Limb (tissue), 2 donors: ENCODE results near the gene NACC1.

Experiments used
- DNase-seq, 2 donors: peaks; one replicate each; pipeline ENCODE4 v3.0.0-alpha.2; 2016; ENCODE audit errors: extremely low spot score in 2 of 2

NACC1 gene

DNA sequence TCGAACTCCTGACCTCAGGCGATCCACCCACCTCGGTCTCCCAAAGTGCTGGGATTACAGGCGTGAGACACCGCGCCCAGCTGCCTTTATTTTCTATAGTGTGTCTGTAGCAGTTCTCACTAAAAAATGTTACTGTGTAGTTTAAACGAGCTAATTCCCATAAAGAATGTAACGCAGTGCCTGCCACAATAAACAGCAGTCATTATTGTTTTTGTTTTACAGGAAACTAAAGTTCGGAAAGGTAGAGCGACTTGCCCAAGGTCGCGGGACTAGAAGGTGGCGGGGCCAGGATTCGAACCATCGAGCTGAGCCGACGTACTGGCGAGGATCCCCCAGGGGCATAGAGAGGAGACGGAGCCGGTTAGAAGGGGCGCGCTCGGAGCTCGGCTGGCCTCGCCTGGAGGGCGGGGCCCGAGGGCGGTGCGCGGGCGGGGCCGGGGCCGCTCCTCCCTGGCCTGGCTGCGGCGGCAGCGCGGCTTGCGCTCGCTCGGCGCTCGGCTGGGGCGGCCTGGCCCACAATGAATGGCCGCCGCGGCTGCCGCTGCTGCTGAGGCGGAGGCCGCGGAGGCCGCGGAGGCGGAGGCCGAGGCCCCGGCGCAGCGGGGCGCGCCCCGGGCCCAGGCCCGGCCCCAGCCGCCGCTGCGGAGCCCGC, at the start of gene NACC1:
TSS of gene NACC1 (plus strand) at position 493 of the 652 bp plus-strand sequence. CDS start 16,944 bp downstream, outside the sequence.
- DNase-seq = peak; percentile 93 to 95

DNA sequence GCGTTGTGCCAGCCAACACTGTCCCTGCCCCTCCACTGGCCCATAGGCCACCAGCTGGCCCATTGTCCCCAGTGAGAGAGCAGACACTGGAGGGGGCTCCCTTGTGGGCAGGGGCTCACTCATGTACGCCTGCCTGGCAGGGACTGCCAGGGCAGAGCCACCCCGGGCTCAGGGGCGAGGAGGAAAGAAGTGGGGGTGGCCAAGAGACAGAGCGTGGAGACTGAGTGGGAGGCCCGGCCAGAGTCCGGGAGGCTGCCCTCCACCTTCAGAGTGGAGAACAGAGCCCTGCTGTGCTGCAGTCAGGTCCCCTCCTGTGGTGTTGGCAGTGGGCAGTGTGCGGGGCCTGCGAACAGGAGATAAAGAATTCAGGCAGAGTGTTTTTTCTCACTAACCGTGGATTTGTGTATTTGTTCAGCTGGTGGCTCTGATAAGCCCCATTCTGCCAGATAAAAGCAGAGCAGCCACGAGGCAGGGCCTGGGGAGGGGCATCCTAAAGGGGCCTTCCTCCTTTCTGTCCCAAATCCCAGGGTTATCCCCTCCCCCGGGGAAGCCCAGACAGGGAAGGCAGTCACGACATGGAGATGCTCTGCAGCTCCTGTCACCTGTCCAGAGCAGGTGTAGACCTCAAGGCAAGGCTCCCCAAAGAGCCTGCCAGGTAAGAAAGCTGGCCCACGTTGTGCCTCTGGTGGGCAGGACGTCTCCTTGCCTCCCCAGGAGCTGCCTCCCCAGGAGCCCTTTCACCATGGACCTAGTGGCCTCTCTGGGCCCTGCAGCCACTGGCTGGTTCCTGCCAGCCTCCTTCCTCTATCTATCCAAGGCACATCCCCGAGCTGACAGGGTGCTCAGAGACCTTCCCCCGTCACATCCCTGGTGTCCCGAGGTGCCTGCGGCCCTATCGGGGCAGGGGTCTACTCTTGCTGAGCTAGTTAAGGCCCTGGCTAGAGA, 48.4 kb upstream of the NACC1 start:
- DNase-seq = no peak

- DNase-seq = no peak
These were observed 47.5 kb upstream of the NACC1 start for GRCh38 chr19:13070425-13071140.

DNA sequence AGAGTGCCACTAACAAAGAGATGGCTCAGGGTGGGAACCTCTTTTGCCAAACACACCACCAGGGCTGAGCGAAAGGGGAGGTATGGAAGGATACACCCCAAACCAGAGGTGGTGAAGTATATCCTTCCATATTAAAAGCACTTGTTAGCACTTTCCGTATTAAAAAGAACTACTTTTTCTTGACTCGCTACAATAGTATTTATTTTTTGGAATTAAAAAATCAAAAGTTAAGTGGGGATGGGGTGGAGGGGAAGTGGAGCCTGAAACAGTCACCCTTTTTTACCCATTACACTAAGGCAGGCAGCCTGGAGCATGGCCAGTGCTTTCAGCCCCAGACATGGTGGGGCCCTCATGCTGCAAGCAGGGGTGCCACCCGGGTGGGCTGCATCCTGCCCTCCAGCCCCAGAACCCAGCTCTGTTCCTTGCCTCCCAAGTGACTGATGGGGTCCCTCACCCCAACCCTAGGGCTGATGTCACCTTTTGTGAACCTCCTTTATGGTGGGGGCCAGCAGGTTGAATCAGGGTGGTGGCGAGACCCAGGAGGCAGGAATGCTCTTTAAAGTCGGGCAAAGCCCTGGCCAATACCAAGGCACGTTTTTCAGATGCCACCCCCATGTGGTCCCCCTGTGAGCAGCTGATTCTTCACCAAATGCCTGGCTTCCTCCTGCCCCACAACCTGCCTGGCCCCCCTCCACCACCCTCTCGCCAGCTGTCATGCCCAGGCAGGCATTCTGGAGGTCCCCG, 46.4 kb upstream of the NACC1 start:
- DNase-seq = no peak

- peak in 1 of 2 donors; percentile 71 for DNase-seq
These were observed 45.7 kb upstream of the NACC1 start for GRCh38 chr19:13072188-13072908.

GRCh38 chr19:13073263-13073662, 44.8 kb upstream of the NACC1 start:
- no peak for DNase-seq

- no peak for DNase-seq
These were observed 43.7 kb upstream of the NACC1 start for GRCh38 chr19:13074378-13074777.

DNA sequence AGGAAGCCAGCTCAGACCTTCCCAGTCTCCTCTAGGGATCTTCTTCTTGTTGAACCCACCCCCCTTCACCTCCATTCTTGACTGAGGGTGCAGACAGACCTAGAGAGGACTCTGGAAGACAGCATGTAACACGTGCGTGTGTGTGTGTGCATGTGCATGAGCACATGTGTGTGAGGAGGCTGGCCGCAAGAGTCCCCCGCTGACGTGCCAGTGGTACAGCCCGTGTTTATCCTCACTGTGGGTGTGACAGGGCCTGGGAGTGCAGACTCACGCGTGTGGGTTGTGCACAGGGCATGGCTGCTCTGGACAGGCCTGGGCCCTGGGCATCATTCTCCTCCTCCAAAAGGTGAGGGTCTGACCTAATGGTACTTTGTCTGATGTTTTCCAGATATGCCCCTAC, 41.7 kb upstream of the NACC1 start:
- no peak for DNase-seq

DNA sequence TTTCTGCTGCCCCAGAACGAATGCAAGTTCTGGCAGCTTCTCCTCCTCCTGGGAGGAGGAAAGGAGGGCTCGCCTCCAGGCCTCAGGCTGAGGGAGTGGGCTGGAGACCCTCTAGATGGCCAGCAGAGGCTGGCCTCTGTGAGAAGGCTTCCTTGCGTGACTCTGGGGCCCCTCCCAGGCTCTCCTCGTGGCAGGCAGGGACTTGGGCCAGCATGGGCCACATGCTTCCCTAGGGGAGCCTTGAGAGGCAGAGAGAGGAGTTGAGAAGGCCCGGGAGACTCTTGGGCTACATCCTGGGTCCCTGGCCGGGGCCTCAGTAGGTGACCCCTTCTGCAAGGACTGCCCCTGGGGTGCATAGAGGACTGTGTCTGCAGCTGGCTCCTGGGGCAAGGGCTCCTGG, 41.3 kb upstream of the NACC1 start:
- DNase-seq = no peak

DNA sequence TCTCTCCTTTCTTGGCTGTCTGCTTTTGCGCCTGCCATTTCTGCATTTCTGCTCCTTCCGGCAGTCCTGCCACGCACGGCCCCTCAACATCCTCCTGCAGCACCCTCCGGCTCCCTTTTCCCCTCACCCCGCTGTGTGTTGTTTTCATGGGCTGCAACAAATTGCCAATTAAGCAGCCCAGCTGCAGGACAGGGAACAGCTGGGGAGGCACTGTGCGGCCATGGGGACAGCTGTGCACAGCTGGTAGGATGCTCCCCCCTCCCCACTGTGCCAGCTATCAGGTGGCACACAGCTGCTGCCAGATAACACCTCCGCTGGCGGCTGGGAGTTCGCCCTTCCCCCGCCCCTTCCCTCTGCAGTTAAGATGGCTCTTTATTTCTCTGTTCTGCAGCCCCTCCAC, 40.8 kb upstream of the NACC1 start:
- peak in 1 of 2 donors; percentile 74 for DNase-seq

GRCh38 chr19:13078381-13078780, 39.7 kb upstream of the NACC1 start:
- DNase-seq = no peak

- no peak for DNase-seq
These were observed 39.0 kb upstream of the NACC1 start for GRCh38 chr19:13078897-13079541.

- peak; percentile 86 to 87 for DNase-seq
These were observed 38.5 kb upstream of the NACC1 start for GRCh38 chr19:13079542-13079986.

- no peak for DNase-seq
These were observed 35.7 kb upstream of the NACC1 start for GRCh38 chr19:13082192-13083007.

- no peak for DNase-seq
These were observed 35.1 kb upstream of the NACC1 start for GRCh38 chr19:13083008-13083404.

DNA sequence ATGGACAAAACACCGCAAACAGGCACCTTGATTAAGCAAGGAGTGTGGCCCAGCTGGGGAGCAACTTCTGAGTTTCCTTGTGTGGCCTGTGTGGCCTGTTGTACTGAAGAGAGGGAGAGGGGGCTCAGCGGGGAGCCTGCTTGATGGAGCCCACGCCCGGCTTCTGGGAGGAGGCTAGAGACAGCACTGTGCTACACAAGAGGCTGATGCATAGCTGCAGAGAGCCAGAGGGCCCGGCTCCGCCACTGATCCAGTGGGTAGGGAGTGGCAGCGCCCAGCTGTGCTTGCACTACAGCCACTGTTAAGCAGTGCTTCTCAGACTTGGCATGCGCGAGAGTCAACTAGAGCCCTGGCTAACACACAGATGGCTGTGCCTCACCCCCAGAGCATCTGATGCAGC, 34.4 kb upstream of the NACC1 start:
- DNase-seq = no peak

DNA sequence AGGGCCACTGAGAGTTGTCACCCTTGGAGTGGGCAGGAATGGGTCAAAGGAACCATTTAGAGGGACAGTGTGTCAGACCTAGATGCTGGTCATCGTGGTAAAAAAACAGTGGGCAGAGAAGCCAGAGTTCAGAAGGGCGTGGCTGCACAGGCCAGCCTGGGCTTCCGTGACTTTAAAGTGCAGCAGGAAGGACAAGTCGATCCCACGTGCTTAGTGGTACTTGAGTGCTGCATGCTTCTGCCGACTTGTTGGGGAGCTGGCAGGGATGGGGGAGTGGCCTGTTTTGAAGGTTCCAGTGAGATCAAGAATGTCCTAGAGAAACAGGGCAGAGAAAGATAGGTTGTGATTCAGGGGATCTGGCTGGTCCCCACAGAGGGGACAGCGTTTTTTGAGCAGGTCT, 32.4 kb upstream of the NACC1 start:
- DNase-seq = no peak

DNA sequence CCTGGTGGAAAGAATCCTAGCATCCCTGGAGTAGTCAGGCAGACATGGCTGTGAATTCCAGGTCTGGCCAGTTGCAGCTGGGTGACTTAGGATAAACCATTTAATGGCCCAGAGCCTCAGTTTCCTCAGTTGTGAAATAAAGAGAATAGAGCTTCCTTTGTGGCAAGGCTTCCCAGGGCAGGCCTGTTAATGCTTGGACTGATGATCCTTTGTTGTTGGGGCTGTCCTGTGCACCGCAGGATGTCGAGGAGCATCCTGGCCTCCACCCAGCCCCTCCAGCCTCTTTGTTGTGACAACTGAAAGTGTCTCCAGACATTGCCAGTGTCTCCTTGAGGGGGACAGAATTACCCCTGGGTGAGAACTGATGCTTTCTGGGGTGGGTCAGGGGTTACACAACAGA, 31.7 kb upstream of the NACC1 start:
- no peak for DNase-seq

- DNase-seq = no peak
These were observed 30.8 kb upstream of the NACC1 start for GRCh38 chr19:13087295-13087694.
